GM12872 (cell line): Measurements from ENCODE around the gene OVCH1.

Experiments used
- CTCF ChIP-seq: IDR thresholded peaks from 3 replicates; pipeline ENCODE4 v1.5.1; 2011; ENCODE audit warnings: low read depth, mild to moderate bottlenecking, low read length, moderate library complexity; ENCODE audit not compliant: insufficient read depth

Gene OVCH1

DNA sequence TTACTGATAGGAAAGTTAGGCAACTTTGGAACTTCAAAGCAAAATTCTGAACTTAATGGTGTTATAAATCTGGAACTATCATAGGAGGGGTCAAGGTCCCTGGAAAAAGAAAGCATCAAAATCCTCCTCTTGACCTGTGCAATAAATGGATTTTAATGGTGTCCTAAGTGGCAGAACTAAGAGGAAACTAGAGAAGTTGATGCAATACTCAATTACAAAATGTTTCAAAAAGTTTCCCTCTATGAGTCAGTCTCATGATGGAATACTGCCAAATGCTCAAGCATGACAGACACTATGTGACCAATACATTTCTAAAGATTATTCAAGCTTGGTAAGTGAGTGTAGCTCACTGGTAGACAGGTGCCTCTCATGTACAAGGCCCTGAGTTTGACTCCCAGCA lies 68.9 kb downstream of the OVCH1 start:
- no peak for TF ChIP-seq CTCF

GRCh38 chr12:29427964-29428363 lies 69.5 kb downstream of the OVCH1 start:
- peak; percentile 71 for TF ChIP-seq CTCF

- TF ChIP-seq CTCF: no peak
Observed at GRCh38 chr12:29426498-29426897, 71.0 kb downstream of the OVCH1 start.

DNA sequence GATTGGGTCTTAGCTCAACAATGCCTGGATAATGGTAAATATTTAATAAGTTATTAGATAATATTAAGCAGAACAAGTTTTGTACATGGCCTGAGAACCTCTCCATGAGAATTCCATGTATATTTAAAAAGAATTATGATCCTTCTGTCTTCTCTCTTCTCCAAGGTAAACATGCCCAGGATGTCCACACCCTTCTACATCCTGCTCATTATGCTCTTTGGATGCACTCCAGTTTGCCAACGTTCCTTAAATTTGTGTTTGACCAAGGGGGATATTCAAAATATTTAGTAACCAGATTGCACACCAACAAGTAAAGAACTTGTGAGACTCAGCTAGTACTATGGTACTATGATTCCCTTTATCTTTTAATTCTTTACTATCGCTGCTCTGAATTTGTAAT lies 71.8 kb downstream of the OVCH1 start:
- no peak for TF ChIP-seq CTCF

GRCh38 chr12:29416748-29417147 lies 80.7 kb downstream of the OVCH1 start:
- no peak for TF ChIP-seq CTCF

DNA sequence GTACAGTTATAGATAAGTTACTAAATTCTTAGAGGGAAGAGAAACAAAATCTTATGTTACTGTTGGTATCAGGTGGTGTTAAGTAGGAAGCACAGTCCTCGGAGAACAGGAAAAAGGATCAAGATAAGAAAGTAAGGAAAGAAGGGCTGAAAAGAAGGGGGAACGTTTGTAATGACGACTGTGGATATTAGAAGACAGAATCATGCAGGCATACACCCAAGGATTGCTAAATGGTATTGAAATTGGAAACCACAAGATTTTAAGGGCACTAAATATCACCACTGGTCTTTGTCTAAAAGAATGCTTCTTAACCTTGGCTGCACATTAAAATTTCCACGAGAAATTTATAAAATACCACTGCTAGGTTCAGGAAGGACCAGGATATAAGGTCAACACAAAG lies 82.4 kb downstream of the OVCH1 start:
- no peak for TF ChIP-seq CTCF

GRCh38 chr12:29414368-29414767 lies 83.1 kb downstream of the OVCH1 start:
- no peak for TF ChIP-seq CTCF

DNA sequence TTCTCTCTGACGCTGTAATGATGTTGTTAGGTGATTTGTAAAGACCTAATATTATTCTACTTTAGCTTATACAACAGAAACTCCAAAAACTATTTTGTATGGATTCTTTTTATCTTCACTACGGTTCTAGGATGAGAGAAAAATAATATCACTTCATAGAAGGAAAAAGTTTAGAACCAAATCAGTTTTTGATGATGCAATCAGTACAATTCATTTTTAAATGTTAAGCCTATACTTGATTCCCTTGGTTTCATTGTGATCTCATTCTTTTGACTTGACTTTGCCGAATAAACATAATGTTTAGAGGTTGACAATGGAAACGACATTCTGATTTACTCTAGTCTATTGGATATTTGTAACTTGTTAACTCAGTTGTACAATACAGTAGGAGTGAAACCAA lies 91.9 kb downstream of the OVCH1 start:
- TF ChIP-seq CTCF: no peak
